Fibroblast of peridontal ligament (primary cell): ENCODE data around the gene TDRKH.
"Not testable (repeated sequence)": the region's sequence is repeated elsewhere in the genome, so short reads cannot be mapped to it uniquely, and the experiment has no call there.

Experiments used
- DNase-seq: peaks from one replicate; pipeline ENCODE4 v3.0.0-alpha.2; 2010; ENCODE audit errors: extremely low read depth

The TDRKH gene

GRCh38 chr1:151762941-151763921, 27.1 kb downstream of the TDRKH start, which contains the start of gene MRPL9:
Gene MRPL9 (minus strand): TSS chr1:151763496. CDS start chr1:151763479, 17 bp downstream.
- DNase-seq, result peak; percentile 66

GRCh38 chr1:151760597-151761385, 29.5 kb downstream of the TDRKH start:
- no peak for DNase-seq

GRCh38 chr1:151759241-151759640, 31.1 kb downstream of the TDRKH start:
- DNase-seq, result no peak

DNA sequence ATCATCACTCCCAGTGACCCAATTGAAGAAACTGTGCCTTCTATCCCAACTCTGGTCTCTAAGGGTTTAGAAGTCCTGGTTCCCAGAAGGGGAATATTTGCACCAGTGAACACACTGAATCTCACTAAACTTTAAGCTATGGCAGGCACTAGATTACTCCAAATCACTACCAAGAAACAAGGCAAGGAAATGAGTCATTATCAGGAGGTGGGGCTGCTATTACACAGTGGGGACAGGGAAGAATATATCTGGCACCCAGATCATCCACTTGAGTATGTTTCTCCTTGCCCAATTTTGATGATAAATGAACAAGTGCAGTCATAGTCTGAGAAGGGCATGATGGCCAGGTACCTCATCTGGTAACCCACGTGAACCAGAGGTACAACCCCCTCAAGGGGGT, 34.0 kb downstream of the TDRKH start:
- no peak for DNase-seq

GRCh38 chr1:151741516-151741915, 48.8 kb downstream of the TDRKH start:
- no peak for DNase-seq

- DNase-seq, result no peak
Observed at GRCh38 chr1:151739590-151740355, 50.5 kb downstream of the TDRKH start.

DNA sequence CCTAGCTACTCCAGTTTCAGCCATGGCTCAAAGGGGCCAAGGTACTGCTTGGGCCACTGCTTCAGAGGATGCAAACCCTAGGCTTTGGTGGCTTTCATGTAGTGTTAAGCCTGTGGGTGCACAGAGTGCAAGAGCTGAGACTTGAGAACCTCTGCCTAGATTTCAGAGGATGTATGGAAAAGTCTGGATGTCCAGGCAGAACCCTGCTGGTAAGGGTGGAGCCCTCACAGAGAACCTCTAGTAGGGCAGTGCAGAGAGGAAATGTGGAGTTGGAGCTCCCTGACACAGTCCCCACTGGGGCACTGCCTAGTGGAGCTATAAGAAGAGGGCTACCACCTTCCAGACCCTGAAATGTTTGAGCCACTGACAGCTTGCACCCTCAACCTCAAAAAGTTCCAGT, 52.8 kb downstream of the TDRKH start:
- DNase-seq, result no peak

GRCh38 chr1:151737026-151737425, 53.3 kb downstream of the TDRKH start:
- no peak for DNase-seq

DNA sequence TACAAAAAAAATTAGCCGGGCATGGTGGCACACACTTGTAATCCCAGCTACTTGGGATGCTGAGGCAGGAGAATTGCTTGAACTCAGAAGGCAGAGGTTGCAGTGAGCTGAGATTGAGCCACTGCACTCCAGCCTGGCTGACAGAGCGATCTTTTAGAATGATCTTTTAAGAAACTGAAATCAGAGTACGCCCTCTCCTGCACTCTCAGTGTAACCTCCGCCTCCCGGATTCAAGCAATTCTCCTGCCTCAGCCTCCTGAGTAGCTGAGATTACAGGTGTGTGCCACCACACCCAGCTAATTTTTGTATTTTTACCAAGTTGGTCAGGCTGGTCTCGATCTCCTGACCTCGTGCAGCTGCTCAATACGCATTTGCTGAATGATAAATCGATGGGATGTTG, 56.3 kb downstream of the TDRKH start:
- DNase-seq, result not testable (repeated sequence)

DNA sequence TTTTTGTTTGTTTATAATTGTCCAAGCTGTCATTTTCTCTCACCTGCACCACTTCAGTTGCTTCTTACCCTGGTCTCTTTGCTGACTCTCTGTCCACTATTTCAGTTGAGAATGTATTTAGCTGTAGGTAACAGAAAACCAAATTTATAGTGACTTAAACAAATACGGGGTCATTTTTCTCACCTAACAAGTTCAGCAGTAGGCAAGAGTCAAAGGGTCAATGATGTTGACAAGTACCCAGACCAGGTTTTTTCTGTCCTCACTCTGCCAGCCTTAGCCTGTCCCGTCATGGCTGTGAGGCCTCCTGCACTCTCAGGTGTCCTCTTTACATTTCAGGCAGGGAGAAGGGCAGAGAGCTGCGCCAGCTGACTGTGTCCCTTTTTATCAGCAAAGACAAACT, 57.2 kb downstream of the TDRKH start:
- DNase-seq, result no peak

- no peak for DNase-seq
Observed at GRCh38 chr1:151729966-151730291, 60.4 kb downstream of the TDRKH start.

- no peak for DNase-seq
Observed at GRCh38 chr1:151729157-151729965, 60.9 kb downstream of the TDRKH start.

- peak; percentile 73 for DNase-seq
Observed at GRCh38 chr1:151728151-151729054, 61.9 kb downstream of the TDRKH start.

DNA sequence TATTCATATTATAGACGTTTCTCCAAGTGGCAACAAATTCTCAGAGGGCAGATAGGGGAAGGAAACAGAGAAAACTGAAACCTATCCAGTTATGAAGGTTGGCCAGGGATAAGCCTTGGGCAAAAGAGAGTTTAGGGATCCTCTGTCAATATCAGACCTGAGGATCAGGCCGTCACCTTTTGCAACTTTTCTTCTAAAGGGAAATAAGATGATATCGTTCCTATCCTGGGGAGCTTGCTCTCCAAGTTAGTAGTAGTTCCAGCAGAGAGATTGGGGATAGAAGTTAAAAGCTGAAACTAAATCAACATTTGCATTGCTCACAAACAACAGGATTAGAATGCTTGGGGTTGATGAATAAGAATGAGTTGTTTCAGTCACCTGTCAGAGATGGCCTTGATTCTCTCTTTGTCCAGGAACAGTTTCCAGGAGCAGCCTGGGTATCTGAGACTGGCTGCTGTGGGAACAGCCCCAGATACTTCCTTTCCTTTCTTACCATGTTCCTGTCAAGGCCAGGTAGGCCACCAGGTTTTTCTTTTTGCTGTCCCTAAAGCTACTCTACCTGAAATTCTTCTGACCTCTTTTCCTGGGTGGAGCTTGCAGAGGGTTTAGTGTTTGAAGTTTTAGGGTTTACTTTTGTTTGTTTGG, 66.5 kb downstream of the TDRKH start:
- no peak for DNase-seq
